ENCODE measurements around the gene SLC6A4. TPM values are rescaled to one million over a fixed set of nuclear protein-coding genes. Genes with fewer than 3 reads are reported as not detected.

Gene SLC6A4
- total RNA-seq, 1 experiment from 2014 or later: 0.30 TPM

DNA sequence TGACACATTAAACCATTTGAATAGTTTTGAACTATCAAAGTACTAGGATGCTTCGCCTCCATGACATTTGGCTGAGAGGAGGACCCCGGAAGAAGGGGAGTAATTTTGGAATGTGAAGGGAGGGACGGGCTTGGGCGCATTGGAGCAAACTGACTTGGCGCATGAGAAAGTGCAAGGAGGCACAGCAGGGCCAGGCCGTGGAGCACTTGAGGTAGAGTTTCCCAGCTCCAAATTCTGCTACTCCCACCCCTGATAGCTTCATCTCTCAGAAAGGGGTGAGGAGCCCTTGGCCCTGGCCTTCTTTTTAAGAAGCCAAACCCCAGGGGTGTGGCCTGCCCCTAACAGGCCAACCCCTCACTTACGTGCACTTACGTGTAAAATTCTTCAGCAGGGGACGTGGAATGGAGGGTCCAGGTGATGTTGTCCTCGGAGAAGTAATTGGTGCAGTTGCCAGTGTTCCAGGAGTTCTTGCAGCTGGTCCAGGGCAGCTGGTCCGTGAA, 17.7 kb downstream of the SLC6A4 start:
- Histone ChIP-seq H3K9ac (ENCODE audit: low read length) (no peak overlapping the region), H3K27me3 (ENCODE audit: insufficient read depth, low read length) (no peaks in the 10 kb centered on the region), H4K20me1 (ENCODE audit: insufficient read depth) (no peaks in the 10 kb centered on the region), H3K9me2 (ENCODE audit: insufficient read depth) (no peaks in the 10 kb centered on the region), H3K4me2 (ENCODE audit: low read length) (no peak overlapping the region), H3K9me3 (ENCODE audit: control insufficient read depth in 1 of 2, insufficient read depth in 1 of 2, low read depth in 1 of 2, low read length in 2 of 2) (no peaks in the 10 kb centered on the region), H3K79me2 (ENCODE audit: insufficient read depth, low read length) (no peaks in the 10 kb centered on the region), H3K4me1 (ENCODE audit: control insufficient read depth in 1 of 2, insufficient read depth in 2 of 2, low read length in 2 of 2) (peaks cover 0 to 3% of the 10 kb centered on the region in 2 experiments; a peak in 1 of 4 replicates), H3K36me3 (ENCODE audit: control insufficient read depth in 1 of 2, insufficient read depth in 2 of 2, low read length in 2 of 2) (no peaks in the 10 kb centered on the region), H3K27ac (ENCODE audit: low read depth, low read length) (no peak overlapping the region), H2AFZ (ENCODE audit: low read depth, low read length, poor library complexity, severe bottlenecking) (no peak overlapping the region), H3K4me3 (replicated peaks in 1 of 2; ENCODE audit: low read depth in 1 of 2, low read length in 2 of 2) (no peak overlapping the region)
- no peak for ATAC-seq
- TF ChIP-seq ELF1 (IDR thresholded peaks at IDR 0.05; ENCODE audit: borderline replicate concordance, low read depth): no peak
- TF ChIP-seq SRF (IDR thresholded peaks at IDR 0.05; ENCODE audit: low read depth): no peak
- no peak for TF ChIP-seq ZFX (IDR thresholded peaks at IDR 0.05)
- no peak for TF ChIP-seq POLR2AphosphoS5 (IDR thresholded peaks at IDR 0.05; ENCODE audit: low read depth, low read length)
- TF ChIP-seq, protein P1, sequence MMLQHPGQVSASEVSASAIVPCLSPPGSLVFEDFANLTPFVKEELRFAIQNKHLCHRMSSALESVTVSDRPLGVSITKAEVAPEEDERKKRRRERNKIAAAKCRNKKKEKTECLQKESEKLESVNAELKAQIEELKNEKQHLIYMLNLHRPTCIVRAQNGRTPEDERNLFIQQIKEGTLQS (IDR thresholded peaks at IDR 0.05): no peak
- TF ChIP-seq SIN3A (IDR thresholded peaks at IDR 0.05; ENCODE audit: low read depth): no peak
- TF ChIP-seq, protein P2, sequence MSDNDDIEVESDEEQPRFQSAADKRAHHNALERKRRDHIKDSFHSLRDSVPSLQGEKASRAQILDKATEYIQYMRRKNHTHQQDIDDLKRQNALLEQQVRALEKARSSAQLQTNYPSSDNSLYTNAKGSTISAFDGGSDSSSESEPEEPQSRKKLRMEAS (IDR thresholded peaks at IDR 0.05): no peak
- no peak for TF ChIP-seq CEBPB (IDR thresholded peaks at IDR 0.05; ENCODE audit: low read depth)
- TF ChIP-seq POLR2A (IDR thresholded peaks at IDR 0.05; ENCODE audit: borderline replicate concordance, extremely low read depth, insufficient read depth, insufficient read length): no peak
- no peak for TF ChIP-seq EGR1 (IDR thresholded peaks at IDR 0.05; ENCODE audit: low read depth)
- TF ChIP-seq, protein P3, sequence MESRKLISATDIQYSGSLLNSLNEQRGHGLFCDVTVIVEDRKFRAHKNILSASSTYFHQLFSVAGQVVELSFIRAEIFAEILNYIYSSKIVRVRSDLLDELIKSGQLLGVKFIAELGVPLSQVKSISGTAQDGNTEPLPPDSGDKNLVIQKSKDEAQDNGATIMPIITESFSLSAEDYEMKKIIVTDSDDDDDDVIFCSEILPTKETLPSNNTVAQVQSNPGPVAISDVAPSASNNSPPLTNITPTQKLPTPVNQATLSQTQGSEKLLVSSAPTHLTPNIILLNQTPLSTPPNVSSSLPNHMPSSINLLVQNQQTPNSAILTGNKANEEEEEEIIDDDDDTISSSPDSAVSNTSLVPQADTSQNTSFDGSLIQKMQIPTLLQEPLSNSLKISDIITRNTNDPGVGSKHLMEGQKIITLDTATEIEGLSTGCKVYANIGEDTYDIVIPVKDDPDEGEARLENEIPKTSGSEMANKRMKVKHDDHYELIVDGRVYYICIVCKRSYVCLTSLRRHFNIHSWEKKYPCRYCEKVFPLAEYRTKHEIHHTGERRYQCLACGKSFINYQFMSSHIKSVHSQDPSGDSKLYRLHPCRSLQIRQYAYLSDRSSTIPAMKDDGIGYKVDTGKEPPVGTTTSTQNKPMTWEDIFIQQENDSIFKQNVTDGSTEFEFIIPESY (IDR thresholded peaks at IDR 0.05; ENCODE audit: extremely low read depth, insufficient replicate concordance, low read length): no peak
- no peak for TF ChIP-seq FOSL1 (IDR thresholded peaks at IDR 0.05; ENCODE audit: low read depth)
- no peak for TF ChIP-seq TCF7L2 (IDR thresholded peaks at IDR 0.05; ENCODE audit: borderline replicate concordance, extremely low read depth, insufficient read depth, insufficient read length)
- no peak for TF ChIP-seq RAD21 (IDR thresholded peaks at IDR 0.05; ENCODE audit: low read depth)
- TF ChIP-seq, protein P4, sequence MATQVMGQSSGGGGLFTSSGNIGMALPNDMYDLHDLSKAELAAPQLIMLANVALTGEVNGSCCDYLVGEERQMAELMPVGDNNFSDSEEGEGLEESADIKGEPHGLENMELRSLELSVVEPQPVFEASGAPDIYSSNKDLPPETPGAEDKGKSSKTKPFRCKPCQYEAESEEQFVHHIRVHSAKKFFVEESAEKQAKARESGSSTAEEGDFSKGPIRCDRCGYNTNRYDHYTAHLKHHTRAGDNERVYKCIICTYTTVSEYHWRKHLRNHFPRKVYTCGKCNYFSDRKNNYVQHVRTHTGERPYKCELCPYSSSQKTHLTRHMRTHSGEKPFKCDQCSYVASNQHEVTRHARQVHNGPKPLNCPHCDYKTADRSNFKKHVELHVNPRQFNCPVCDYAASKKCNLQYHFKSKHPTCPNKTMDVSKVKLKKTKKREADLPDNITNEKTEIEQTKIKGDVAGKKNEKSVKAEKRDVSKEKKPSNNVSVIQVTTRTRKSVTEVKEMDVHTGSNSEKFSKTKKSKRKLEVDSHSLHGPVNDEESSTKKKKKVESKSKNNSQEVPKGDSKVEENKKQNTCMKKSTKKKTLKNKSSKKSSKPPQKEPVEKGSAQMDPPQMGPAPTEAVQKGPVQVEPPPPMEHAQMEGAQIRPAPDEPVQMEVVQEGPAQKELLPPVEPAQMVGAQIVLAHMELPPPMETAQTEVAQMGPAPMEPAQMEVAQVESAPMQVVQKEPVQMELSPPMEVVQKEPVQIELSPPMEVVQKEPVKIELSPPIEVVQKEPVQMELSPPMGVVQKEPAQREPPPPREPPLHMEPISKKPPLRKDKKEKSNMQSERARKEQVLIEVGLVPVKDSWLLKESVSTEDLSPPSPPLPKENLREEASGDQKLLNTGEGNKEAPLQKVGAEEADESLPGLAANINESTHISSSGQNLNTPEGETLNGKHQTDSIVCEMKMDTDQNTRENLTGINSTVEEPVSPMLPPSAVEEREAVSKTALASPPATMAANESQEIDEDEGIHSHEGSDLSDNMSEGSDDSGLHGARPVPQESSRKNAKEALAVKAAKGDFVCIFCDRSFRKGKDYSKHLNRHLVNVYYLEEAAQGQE (IDR thresholded peaks at IDR 0.05; ENCODE audit: low read depth): no peak
- TF ChIP-seq SP1 (IDR thresholded peaks at IDR 0.05; ENCODE audit: low read depth): no peak
- TF ChIP-seq CBX3 (IDR thresholded peaks at IDR 0.05; ENCODE audit: low read depth): no peak
- TF ChIP-seq EZH2 (IDR thresholded peaks at IDR 0.05): no peak
- TF ChIP-seq EZH2phosphoT487 (IDR thresholded peaks at IDR 0.05; ENCODE audit: borderline replicate concordance): no peak
- no peak for TF ChIP-seq YY1 (IDR thresholded peaks at IDR 0.05; ENCODE audit: extremely low read depth, insufficient replicate concordance, low read depth, low read length)
- intact Hi-C loops (cut with micrococcal nuclease): no loop called here
- ChIA-PET CTCF (no interaction called here), RAD21 (ENCODE audit: low non-redundant PET in 1 of 2, low total read pairs in 2 of 2, uncharacterized antibody in 2 of 2, unreplicated experiment in 2 of 2) (no interaction called here), POLR2A (no interaction called here)
- DNase-seq (ENCODE audit: low read depth, low spot score): no peak
- BruUV-seq (replicated peaks): no TSS peak
